NCI-H345 treated with DMSO at 0.1 percent for 48 hours (cell line): ENCODE results near the gene HEXIM1.

ENCODE experiments used
- DNase-seq: peaks from one replicate; lab custom pipeline; 2025; ENCODE audit not compliant: unreplicated experiment; lab: John Stamatoyannopoulos, UW

HEXIM1 gene

GRCh38 chr17:45128989-45129388 lies 19.3 kb upstream of the HEXIM1 start:
- no peak for DNase-seq

GRCh38 chr17:45129426-45129939 lies 18.8 kb upstream of the HEXIM1 start:
- DNase-seq: no peak

GRCh38 chr17:45129940-45130680 lies 18.2 kb upstream of the HEXIM1 start:
- DNase-seq: no peak

- no peak for DNase-seq
These were observed 17.3 kb upstream of the HEXIM1 start for GRCh38 chr17:45130681-45131615.

- no peak for DNase-seq
These were observed 16.5 kb upstream of the HEXIM1 start for GRCh38 chr17:45131616-45132319.

GRCh38 chr17:45132320-45132571 lies 16.0 kb upstream of the HEXIM1 start, which contains the start of gene PLCD3:
TSS of gene PLCD3 (minus strand) at chr17:45132515. CDS start at chr17:45132410, 105 bp downstream.
- DNase-seq: no peak

- DNase-seq: peak; percentile 32
These were observed 15.5 kb upstream of the HEXIM1 start for GRCh38 chr17:45132572-45133463.

GRCh38 chr17:45135192-45135977 lies 12.9 kb upstream of the HEXIM1 start, which contains the start of gene ACBD4:
TSS of gene ACBD4 (plus strand) at chr17:45135687. CDS start at chr17:45136145, 458 bp downstream.
- peak; percentile 75 for DNase-seq

- no peak for DNase-seq
These were observed 12.1 kb upstream of the HEXIM1 start for GRCh38 chr17:45135978-45136791.

- no peak for DNase-seq
These were observed 11.3 kb upstream of the HEXIM1 start for GRCh38 chr17:45136846-45137560.

GRCh38 chr17:45137561-45138305 lies 10.5 kb upstream of the HEXIM1 start:
- DNase-seq: no peak

- no peak for DNase-seq
These were observed 9.3 kb upstream of the HEXIM1 start for GRCh38 chr17:45138911-45139532.

- DNase-seq: peak; percentile 31
These were observed 8.7 kb upstream of the HEXIM1 start for GRCh38 chr17:45139533-45139920.

- no peak for DNase-seq
These were observed 5.1 kb upstream of the HEXIM1 start for GRCh38 chr17:45143094-45143670.

- no peak for DNase-seq
These were observed 4.5 kb upstream of the HEXIM1 start for GRCh38 chr17:45143767-45144198.
